Coronary artery (tissue), 2 donors: ENCODE data around the gene ZNF346.
"Not testable (repeated sequence)": the region's sequence is repeated elsewhere in the genome, so short reads cannot be mapped to it uniquely, and the experiment has no call there.

Source experiments
- DNase-seq: peaks from one replicate; pipeline ENCODE4 v3.0.0-alpha.2; 2017; ENCODE audit warnings: low spot score
- H3K27ac ChIP-seq, 2 donors: fragments of 200-600 bp; sonication (generic); one replicate each; pipeline ENCODE4 v1.5.1; 2016 to 2019
- H3K4me3 ChIP-seq: fragments of 200-600 bp; sonication (generic); 2 replicates; pipeline ENCODE4 v1.5.1; 2016; ENCODE audit warnings: mild to moderate bottlenecking, moderate library complexity
- TF ChIP-seq, protein P1 (sequence below): fragments of 200-600 bp; sonication (generic); IDR thresholded peaks from one replicate; pipeline ENCODE4 v1.5.1; 2019; ENCODE audit warnings: antibody characterized with exemption

ZNF346 gene

DNA sequence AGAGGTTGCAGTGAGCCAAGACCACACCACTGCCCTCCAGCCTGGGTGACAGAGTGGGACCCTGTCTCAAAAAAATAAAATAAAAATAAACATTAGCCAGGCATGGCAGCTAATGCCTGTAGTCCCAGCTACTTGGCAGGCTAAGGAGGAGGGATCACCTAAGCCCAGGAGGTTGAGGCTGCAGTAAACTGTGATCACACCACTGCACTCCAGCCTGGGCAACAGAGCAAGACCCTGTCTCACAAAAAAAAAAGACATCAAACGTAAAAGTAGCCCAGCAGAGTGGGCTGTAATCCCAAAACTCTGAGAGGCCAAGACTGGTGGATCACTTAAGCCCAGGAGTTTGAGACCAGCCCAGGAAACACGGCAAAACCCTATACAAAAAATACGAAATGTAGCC is 34.9 kb upstream of the ZNF346 start:
- no peak for DNase-seq
- H3K4me3 ChIP-seq, result no peak overlapping the region
- H3K27ac ChIP-seq, result no peak overlapping the region
- TF ChIP-seq, protein P1, sequence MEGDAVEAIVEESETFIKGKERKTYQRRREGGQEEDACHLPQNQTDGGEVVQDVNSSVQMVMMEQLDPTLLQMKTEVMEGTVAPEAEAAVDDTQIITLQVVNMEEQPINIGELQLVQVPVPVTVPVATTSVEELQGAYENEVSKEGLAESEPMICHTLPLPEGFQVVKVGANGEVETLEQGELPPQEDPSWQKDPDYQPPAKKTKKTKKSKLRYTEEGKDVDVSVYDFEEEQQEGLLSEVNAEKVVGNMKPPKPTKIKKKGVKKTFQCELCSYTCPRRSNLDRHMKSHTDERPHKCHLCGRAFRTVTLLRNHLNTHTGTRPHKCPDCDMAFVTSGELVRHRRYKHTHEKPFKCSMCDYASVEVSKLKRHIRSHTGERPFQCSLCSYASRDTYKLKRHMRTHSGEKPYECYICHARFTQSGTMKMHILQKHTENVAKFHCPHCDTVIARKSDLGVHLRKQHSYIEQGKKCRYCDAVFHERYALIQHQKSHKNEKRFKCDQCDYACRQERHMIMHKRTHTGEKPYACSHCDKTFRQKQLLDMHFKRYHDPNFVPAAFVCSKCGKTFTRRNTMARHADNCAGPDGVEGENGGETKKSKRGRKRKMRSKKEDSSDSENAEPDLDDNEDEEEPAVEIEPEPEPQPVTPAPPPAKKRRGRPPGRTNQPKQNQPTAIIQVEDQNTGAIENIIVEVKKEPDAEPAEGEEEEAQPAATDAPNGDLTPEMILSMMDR, result no peak

- not testable (repeated sequence) for DNase-seq, H3K27ac ChIP-seq
Measured at GRCh38 chr5:176993081-176993480, 29.4 kb upstream of the ZNF346 start.

DNA sequence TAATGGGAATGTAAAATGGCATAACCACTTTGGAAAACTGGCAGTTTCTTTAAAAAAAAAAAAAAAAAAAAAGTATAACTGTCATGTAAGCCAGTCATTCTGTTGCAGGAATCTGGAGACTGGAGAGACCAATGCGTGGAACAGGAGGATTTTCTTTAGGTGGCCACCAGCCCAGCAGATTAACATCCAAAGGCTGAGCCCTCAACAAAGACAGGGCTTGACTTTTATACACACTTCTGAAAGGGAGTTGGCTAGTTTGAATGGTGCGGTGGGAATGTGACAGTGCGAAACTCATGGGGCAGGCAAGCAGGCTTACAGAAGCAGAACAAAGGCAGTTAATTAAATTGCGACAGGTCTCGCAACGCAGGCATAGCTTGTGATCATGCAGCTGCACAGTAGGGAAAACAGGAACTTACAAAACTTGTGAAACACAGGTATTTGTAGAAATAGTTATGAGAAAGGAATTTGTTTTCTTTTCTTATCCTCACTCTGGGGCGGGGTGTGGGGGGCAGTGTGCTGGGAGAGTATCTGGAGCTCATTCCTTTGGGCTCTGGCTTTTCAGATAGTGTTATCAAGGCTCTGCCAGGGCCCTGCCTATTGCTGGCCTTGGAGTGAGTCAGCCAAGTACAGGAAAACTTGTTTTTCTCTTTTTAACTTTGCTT is 27.9 kb upstream of the ZNF346 start:
- no peak for DNase-seq
- TF ChIP-seq, protein P1, result no peak
- H3K4me3 ChIP-seq, result no peak overlapping the region
- H3K27ac ChIP-seq, result peak overlapping the region; percentile 9 to 38

More at GRCh38 chr5:176993081-176993480, 29.4 kb upstream of the ZNF346 start:
- H3K4me3 ChIP-seq, result not testable (repeated sequence)

GRCh38 chr5:176995122-176995490 is 27.4 kb upstream of the ZNF346 start:
- H3K27ac ChIP-seq, result peak overlapping the region in 1 of 2 donors; percentile 38
- TF ChIP-seq, protein P1, result no peak
- H3K4me3 ChIP-seq, result no peak overlapping the region
- DNase-seq, result no peak

GRCh38 chr5:176995896-176996767 is 26.4 kb upstream of the ZNF346 start:
- DNase-seq, result no peak
- Histone ChIP-seq H3K4me3 (no peak overlapping the region), H3K27ac (no peak overlapping the region)
- TF ChIP-seq, protein P1, result no peak

DNA sequence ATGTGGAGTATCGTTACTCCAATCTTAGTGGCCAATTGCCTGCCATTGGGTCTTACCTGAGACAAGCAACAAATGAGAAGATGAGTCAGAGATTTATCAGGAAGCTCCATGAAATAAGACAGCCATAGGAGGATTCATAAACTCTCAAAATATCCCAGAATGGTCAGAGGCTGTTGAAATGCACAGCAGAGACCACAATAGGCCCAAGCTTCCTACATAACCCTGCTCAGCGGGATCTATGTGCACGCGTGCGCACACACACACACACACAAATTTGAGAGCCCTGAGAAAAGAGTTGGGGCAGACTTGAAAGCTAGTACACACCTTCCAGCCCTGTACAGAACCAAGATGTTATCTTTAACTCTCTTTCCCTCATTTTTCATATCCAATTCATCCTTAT is 25.7 kb upstream of the ZNF346 start:
- DNase-seq, result no peak
- no peak overlapping the region for H3K4me3 ChIP-seq
- TF ChIP-seq, protein P1, result no peak
- no peak overlapping the region for H3K27ac ChIP-seq

GRCh38 chr5:176998828-176999227 is 23.7 kb upstream of the ZNF346 start:
- TF ChIP-seq, protein P1, result no peak
- DNase-seq, result no peak
- Histone ChIP-seq H3K27ac (no peak overlapping the region), H3K4me3 (no peak overlapping the region)

DNA sequence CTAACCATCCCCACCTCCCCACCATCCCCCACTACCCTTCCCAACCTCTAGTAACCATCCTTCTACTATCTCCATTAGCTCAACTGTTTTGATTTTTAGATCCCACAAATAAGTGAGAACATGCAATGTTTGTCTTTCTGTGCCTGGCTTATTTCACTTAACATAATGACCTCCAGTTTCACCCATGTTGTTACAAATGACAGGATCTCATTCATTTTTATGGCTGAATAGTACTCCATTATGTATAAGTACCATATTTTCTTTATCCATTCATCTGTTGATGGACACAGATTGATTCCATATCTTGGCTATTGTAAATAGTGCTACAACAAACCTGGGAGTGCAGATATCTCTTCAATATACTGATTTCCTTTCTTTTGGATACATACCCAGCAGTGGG is 23.0 kb upstream of the ZNF346 start:
- H3K27ac ChIP-seq, H3K4me3 ChIP-seq, DNase-seq: not testable (repeated sequence)
